ENCODE measurements around the gene HSDL1. TPM values are rescaled to one million over a fixed set of nuclear protein-coding genes. Genes with fewer than 3 reads are reported as not detected.

HSDL1 gene
- total RNA-seq, 4 donors from 2014 or later: 20.2 to 26.8 (median 22.6) TPM

DNA sequence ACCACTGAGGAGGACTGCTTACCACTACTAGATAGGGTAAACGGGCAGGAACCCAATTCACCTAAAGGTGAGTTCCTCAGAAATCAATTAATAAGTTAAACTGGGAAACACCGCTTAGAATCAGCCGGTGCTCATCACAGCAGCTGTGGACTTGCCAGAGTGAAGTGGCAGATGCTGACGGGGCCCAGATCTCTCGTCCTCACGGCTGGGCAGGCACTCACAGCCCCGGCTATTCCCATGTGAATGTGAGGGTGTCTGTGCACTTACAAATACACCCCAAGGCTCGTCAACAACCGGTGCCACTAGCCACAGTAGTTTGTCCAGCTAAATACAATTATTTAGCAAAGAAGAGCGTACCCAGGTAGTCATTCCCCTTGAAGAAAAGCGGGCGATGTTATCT lies 58.0 kb downstream of the HSDL1 start:
- ATAC-seq (no peak), DNase-seq (no peak)
- TF ChIP-seq, protein P1, sequence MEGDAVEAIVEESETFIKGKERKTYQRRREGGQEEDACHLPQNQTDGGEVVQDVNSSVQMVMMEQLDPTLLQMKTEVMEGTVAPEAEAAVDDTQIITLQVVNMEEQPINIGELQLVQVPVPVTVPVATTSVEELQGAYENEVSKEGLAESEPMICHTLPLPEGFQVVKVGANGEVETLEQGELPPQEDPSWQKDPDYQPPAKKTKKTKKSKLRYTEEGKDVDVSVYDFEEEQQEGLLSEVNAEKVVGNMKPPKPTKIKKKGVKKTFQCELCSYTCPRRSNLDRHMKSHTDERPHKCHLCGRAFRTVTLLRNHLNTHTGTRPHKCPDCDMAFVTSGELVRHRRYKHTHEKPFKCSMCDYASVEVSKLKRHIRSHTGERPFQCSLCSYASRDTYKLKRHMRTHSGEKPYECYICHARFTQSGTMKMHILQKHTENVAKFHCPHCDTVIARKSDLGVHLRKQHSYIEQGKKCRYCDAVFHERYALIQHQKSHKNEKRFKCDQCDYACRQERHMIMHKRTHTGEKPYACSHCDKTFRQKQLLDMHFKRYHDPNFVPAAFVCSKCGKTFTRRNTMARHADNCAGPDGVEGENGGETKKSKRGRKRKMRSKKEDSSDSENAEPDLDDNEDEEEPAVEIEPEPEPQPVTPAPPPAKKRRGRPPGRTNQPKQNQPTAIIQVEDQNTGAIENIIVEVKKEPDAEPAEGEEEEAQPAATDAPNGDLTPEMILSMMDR (IDR thresholded peaks at IDR 0.05 in 4 of 5, conservative IDR thresholded peaks at IDR 0.05 in 1 of 5): no peak
- TF ChIP-seq POLR2A (IDR thresholded peaks at IDR 0.05): no peak
- Histone ChIP-seq H3K27ac (no peak overlapping the region), H3K4me3 (no peak overlapping the region), H3K27me3 (no peaks in the 10 kb centered on the region), H3K36me3 (peaks cover 0 to 90% of the 10 kb centered on the region in 2 donors), H3K9me3 (no peaks in the 10 kb centered on the region), H3K4me1 (no peaks in the 10 kb centered on the region)
- intact Hi-C loops (cut with DNase I; ENCODE audit: low total_unique reads): loop anchor here (5.0 kb wide), 1 partner anchor 50 kb away; no protein-coding TSS in a partner anchor
- in situ Hi-C loops (cut with MboI; ENCODE audit: low sequenced_read_pairs in 4 of 4): loop anchor here (10.0 to 25.0 kb wide), 3 partner anchors 88 to 100 kb away; partner anchors contain the start of genes TAF1C (in 2 of the 4) and ADAD2 (in 1 of the 4)

DNA sequence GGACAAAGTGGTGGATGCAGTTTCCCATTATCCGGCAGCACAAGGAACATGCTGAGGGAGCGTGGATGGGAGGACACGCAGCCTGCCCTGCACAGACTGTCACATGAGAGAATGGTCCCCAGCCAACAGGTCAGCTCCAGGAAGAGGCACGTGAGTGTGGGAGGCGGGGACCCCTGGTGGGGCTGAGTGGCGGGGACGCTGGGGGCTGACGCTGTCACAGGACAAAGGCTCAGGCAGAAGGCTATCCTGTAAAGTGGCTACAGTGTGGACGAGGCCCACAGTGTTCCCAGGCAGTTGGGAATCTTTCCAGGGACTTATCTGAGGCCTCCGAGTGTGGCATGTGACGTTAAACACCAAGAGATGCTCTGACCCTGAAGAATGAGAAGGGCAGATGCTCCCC lies 58.6 kb downstream of the HSDL1 start:
- no peak for DNase-seq
- no peak overlapping the region for H3K4me3 ChIP-seq

DNA sequence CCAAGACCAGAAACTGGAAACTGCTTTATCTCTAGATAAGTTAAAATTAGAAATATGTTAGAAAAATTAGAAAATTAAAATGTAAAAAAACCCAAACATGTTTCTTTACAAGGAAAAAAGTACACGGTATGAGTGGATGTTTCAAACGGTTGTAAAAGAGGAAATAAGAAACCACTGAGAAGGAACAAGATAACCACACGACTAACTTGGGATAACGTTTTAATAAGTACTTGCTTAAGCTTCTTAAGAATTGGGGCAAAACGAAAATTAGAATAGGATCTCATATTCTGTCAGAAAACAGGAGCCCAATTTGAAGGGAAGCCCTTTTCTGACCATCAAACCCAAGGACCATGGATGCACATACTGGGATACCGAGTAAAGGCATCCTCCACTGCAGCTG lies 59.2 kb downstream of the HSDL1 start:
- Histone ChIP-seq H3K36me3 (peaks cover 0 to 88% of the 10 kb centered on the region in 2 donors), H3K4me1 (peaks cover 0 to 1% of the 10 kb centered on the region in 2 donors), H3K9me3 (no peaks in the 10 kb centered on the region), H3K27ac (no peak overlapping the region), H3K27me3 (no peaks in the 10 kb centered on the region), H3K4me3 (no peak overlapping the region)
- no peak for TF ChIP-seq POLR2A (IDR thresholded peaks at IDR 0.05)
- TF ChIP-seq, protein P1 (IDR thresholded peaks at IDR 0.05 in 4 of 5, conservative IDR thresholded peaks at IDR 0.05 in 1 of 5): no peak
- in situ Hi-C loops (cut with MboI; ENCODE audit: low sequenced_read_pairs in 4 of 4) (loop anchor here (10.0 to 25.0 kb wide), 3 partner anchors 89 to 102 kb away; partner anchors contain the start of genes TAF1C (in 2 of the 4) and ADAD2 (in 1 of the 4)), intact Hi-C loops (cut with DNase I; ENCODE audit: low total_unique reads) (loop anchor here (2.0 to 5.0 kb wide), 2 partner anchors 52 to 101 kb away; partner anchors contain the start of gene TAF1C)
- DNase-seq (no peak), ATAC-seq (no peak)

More for the DNA sequence above, 58.6 kb downstream of the HSDL1 start:
- Histone ChIP-seq H3K36me3 (peaks cover 0 to 87% of the 10 kb centered on the region in 2 donors), H3K27ac (no peak overlapping the region), H3K4me1 (no peaks in the 10 kb centered on the region), H3K27me3 (no peaks in the 10 kb centered on the region), H3K9me3 (no peaks in the 10 kb centered on the region)
- TF ChIP-seq, protein P1 (IDR thresholded peaks at IDR 0.05 in 4 of 5, conservative IDR thresholded peaks at IDR 0.05 in 1 of 5): no peak
- TF ChIP-seq POLR2A (IDR thresholded peaks at IDR 0.05): no peak
- in situ Hi-C loops (cut with MboI; ENCODE audit: low sequenced_read_pairs in 4 of 4) (loop anchor here (10.0 to 25.0 kb wide), 3 partner anchors 88 to 101 kb away; partner anchors contain the start of genes TAF1C (in 2 of the 4) and ADAD2 (in 1 of the 4)), intact Hi-C loops (cut with DNase I; ENCODE audit: low total_unique reads) (loop anchor here (5.0 kb wide), 1 partner anchor 51 kb away; no protein-coding TSS in a partner anchor)
- no peak for ATAC-seq

DNA sequence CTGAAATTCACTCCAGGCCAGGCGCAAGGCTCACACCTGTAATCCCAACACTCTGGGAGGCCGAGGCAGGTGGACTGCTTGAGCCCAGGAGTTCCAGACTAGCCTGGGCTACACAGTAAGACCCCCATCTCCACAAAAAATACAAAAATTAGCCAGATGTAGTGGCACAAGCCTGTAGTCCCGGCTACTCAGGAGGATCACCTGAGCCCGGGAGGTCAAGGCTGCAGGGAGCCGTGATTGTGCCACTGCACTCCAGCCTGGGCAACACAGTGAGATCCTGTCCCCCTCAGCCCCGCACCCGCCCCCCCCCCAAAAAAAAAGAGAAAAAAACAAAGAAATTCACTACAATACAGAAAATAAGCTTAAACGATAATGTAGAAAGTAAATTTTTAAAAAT lies 59.7 kb downstream of the HSDL1 start:
- H3K36me3 ChIP-seq: peaks cover 0 to 85% of the 10 kb centered on the region in 2 donors
- peaks cover 0 to 6% of the 10 kb centered on the region in 2 donors for H3K4me1 ChIP-seq
- ATAC-seq (no peak), DNase-seq (no peak)
- in situ Hi-C loops (cut with MboI; ENCODE audit: low sequenced_read_pairs in 4 of 4): loop anchor here (10.0 to 25.0 kb wide), 3 partner anchors 90 to 102 kb away; partner anchors contain the start of genes TAF1C (in 2 of the 4) and ADAD2 (in 1 of the 4)
- intact Hi-C loops (cut with DNase I; ENCODE audit: low total_unique reads): loop anchor here (2.0 to 5.0 kb wide), 2 partner anchors 52 to 102 kb away; partner anchors contain the start of gene TAF1C
- H3K27ac ChIP-seq: no peak overlapping the region
- H3K27me3 ChIP-seq: no peaks in the 10 kb centered on the region
- H3K9me3 ChIP-seq: no peaks in the 10 kb centered on the region
- TF ChIP-seq POLR2A (IDR thresholded peaks at IDR 0.05): no peak
- TF ChIP-seq, protein P1 (IDR thresholded peaks at IDR 0.05 in 4 of 5, conservative IDR thresholded peaks at IDR 0.05 in 1 of 5): no peak
- no peak overlapping the region for H3K4me3 ChIP-seq
